Measurements from ENCODE around the gene HS3ST5. TPM values are rescaled to one million over a fixed set of nuclear protein-coding genes. Genes with fewer than 3 reads are reported as not detected.
"Not testable (repeated sequence)": the region's sequence is repeated elsewhere in the genome, so short reads cannot be mapped to it uniquely, and the experiment has no call there.

HS3ST5 gene
- total RNA-seq, 1 donor from 2014 or later = not detected

DNA sequence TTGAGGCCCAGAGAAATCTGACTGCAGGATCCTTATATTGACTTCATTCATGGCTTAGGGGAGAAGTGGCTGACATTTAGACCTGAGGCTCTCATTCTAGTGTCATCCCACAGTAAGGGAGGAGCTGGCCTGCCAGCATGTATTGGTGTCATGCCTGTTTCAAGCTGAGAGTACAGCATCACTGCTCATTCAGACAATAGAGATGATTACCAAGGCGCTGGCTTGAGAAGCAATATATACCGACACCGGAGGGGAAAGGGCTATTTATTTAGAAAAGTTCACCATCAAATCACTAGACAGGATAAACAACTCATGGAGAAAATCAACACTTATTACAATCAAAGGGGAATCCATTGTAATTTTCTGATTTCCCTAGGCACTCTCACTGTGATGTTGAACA lies 287.5 kb downstream of the HS3ST5 start:
- no peak for DNase-seq (ENCODE audit: low spot score)

DNA sequence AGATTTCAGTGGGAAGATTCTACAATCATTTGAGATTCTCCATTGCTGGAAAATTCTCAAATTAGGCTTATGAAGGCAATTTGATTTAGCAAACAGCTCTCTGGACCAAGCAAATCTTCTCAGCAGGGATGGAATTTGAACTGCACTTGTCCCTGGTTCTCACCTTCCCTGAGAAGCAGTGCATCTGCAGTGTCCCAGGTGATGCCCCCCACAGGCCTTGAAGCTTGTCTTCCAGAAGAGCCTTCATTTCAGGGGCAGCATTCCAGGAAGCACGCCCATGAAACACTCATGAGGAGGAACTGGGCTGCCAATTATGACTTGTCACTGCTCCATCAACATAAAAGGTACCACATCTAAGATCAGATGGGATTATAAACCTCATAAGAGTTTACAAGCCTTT lies 289.0 kb downstream of the HS3ST5 start:
- no peak for DNase-seq (ENCODE audit: low spot score)

DNA sequence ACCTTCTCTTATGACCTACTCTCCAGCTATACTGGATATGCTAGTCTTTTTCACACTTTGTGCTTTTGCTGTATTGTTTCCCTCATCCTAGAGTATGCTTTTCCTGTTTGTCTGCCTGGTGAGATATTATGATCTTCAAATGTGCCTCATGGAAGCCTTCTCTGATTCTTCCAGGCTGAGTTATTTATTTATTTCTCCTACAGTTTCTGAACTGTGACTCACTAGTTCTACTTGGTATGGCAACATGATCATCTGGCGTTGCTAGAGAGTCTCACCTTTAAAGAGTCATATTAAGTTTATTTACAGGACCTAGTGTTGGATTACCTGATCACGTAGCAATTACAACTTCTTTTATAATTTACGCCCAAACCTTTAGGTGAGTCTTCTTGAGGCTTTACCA lies 290.7 kb downstream of the HS3ST5 start:
- no peak for DNase-seq (ENCODE audit: low spot score)

DNA sequence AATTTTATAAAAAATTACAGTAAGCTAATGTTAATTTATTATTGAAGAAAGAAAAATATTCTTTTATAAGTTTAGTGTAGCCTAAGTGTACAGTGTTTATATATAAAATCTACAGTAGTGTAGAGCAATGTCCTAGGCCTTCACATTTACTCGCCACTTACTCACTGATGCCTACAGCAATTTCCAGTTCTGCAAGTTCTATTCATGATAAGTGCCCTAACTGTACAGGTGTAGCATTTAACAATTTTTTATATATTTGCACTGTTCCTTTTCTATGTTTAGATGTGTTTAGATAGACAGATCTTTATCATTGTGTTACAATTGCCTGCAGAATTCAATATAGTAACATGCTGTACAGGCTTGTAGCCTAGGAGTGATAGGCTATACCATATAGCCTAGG lies 291.8 kb downstream of the HS3ST5 start:
- DNase-seq (ENCODE audit: low spot score) = no peak

DNA sequence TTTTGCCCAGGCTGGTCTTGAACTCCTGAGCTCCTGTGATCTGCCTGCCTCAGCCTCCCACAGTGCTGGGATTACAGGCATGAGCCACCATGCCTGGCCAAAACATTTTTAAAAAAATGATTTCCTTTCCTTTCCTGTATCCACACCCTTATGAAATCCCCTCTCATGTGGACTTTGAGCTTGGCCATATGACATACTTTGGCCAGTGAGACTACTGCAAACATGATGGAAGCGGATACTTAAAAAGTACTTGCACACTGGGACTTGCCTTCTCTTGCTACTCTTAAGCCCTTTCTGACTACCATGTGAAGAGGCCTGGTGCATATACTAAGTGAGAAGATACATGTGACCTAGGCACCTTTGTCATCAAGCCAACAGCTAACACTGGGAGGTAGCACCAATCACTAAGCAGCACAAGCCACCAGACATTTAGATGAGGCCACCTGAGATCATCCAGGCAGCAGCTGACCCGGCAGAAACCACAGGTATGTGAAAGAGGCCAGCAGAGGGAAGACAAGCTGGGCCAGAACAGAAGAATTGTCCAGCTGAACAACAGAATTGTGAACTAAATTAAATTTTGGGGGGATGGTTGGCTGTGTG lies 293.4 kb downstream of the HS3ST5 start:
- DNase-seq (ENCODE audit: low spot score) = no peak

DNA sequence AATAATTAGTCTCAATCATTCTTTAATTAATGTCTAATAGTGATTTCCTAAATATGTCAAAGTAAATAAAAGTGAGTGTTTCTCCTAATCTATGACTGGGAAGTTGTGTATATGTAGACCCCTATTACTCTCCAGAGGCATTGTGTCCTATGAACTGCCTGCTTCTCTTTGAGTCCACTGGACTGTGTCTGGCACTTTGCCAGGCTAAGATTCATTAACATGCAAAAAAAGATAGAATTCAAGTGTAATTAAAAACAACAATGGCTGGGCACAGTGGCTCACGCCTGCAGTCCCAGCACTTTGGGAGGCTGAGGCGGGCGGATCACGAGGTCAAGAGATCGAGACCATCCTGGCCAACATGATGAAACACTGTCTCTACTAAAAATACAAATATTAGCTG lies 298.3 kb downstream of the HS3ST5 start:
- not testable (repeated sequence) for DNase-seq (ENCODE audit: low spot score)

DNA sequence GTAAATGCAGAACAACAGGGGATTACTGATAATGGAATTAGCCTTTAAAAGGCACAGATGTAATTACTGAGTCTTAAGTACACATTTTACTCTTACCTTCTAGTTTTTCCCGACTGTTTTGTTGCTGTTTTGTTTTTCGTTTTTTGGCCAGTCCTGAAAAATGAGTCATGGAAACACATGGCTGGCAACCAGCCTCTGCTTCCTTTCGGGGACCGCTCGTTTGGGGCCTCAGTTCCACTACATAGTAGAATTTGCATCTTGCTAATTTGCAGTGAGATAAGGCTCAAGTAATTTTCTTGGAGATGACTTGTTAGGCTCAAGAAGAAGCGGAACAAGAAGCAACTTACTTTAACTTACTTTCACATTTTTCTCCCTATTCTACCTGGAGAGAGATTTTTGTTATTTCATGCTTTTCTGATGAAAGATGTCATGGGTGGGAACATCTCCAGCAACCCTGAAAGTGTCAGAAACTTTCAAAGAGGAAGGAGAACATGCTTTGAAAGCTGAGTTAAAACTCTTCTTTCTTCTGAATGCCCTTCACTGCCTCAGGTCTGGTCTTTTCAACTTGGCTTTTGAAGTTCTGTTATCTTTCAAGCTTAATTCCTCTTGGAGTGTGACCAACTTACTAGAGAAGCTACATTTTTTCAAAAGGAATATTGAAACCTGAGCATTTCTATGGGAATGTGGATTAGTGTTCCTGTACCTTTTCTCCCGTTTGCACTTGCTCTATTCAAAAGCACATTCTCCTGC lies 300.4 kb downstream of the HS3ST5 start:
- no peak for DNase-seq (ENCODE audit: low spot score)

DNA sequence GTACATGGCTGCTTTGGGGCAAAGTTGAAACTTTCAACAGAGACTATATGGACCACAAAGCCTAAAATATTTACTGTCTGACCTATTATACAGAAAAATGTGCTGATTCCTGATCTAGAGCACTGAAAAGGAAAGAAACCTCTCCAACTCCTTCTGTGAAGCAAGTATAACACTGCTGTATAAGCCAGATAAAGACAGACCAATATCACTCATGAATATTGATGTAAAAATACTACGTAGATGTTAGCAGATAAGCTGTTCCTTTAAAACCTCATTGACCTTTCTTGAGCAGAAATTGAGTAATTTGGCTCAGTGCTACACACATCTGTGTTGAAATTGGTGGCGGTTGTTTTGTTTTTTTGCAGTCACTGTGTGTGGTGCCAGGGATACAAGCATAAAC lies 302.0 kb downstream of the HS3ST5 start:
- DNase-seq (ENCODE audit: low spot score) = no peak

DNA sequence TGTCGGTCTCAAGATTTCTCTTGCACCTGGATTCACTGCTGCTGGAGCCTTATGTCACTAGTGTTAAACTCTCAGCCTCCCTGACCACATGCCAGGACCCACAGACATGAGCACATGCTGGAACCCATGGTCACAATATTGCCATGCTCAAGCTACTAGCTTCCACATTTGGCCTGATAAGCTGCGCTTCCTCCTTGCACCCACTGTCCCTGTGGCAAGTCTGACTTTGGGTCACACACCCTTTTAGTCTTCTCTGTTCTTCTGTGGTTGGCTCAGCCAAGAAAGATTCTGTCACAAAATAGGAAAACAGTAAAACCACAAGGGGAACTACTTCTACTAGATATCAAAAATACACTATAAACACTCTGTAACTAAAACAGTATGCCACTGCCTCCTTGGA lies 303.0 kb downstream of the HS3ST5 start:
- DNase-seq (ENCODE audit: low spot score) = no peak

DNA sequence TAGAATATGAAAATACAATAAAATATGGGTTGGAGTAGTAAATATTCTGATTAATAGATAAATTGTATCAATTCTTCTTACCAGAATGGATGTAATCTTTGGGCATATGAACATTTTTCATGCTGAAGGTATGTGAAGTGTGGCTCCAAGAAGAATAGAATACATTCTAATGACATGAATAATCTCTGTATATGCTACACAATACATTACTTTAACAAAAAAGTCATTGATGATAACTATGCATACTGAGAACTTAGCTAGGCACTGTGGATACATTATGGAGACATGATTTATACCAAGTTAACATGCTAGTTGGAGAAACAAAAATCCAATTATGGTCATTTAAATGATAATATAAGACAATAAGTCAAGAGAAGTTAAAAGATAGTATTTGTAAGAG lies 309.2 kb downstream of the HS3ST5 start:
- DNase-seq (ENCODE audit: low spot score) = no peak

DNA sequence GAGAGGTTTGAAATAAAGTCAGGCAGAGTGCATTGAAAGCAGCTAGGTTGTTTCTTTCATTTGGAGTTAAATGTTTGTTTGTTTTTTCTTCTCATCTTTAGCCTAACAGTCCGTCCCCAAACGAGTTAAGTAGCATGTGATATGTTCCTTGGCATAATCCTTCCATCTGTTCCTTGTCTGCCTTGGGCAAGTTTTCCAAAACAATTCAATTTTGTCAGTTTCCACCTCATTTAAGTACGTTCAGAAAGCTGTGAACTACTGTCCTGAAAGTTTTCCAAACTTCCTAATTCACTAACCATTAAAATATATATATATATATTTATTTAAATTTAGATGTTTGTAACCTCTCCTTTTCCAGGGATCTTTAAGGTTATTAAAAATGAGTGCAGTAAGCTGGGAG lies 310.1 kb downstream of the HS3ST5 start:
- DNase-seq (ENCODE audit: low spot score) = no peak

DNA sequence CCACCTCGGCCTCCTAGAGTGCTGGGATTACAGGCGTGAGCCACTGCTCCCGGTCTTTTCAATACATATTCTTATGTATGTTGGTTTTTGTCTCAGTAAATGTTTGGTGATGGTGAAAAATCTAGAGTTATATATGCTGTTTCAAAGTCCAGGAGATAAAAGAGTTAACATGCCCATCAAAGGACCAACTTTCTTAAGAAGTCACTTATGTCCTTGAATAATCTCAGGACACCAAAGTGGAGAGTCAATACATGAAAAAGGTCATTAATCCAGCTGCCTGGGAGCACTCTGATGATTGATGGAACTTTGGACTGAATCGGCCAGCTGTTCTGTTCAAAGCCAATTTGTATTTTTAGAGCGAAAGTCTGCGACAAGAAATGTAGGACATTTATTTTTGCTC lies 312.1 kb downstream of the HS3ST5 start:
- no peak for DNase-seq (ENCODE audit: low spot score)

DNA sequence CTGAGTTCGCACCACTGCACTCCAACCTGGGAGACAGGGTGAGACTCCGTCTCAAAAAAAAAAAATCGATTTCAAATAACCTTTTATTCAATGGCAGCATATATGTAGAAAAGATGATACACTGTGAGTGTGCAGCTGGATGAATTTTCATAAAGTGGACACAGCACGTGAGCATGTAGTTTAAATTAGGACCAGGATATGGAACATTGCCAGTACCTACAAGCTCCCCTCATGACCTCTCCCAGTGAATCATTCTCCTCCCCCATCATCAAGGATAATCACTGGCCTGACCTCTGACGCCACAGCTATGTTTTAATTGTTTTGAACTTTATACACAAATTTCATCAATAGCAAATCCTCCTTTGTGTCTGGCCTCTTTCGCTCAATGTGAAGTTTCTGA lies 318.1 kb downstream of the HS3ST5 start:
- DNase-seq (ENCODE audit: low spot score) = no peak

DNA sequence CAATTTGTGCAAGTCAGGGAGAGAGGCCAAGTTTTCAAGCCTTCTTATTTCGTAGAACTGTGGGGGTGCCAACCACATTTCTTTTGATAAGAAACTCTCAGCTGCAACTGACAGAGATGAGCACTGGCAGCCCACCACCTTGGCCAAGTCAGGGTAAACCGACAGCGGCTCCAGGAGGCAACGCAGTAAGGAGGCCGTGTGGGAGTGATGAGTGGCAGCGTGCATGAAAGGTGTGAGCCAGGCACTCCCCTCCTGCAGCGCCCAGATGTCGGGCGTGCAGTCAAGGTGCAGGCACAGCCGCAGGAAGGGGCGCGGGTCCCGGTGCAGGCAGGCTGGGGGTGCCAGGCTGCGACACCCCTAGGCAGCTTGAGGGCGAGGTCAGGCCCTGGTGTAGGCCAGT lies 322.6 kb downstream of the HS3ST5 start:
- DNase-seq (ENCODE audit: low spot score) = no peak

DNA sequence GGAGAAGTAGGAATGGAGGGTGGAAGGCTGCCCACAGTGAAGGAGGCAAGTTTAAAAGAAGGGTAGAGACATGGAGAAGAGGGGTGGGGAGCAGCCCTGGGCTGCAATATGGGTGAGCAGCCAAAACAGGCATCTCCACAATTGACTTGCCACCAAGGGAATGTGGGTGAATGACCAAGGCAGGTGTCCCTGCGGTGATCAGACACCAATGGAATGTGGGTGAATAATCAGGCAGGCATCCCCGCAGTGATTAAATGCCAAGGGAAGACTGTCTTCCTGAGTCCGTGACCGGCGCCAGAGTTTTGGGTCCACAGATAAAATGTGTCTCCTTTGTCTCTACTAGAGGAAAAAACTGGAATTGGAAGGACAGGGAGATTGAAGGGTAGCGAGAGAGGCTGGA lies 325.7 kb downstream of the HS3ST5 start:
- not testable (repeated sequence) for DNase-seq (ENCODE audit: low spot score)

DNA sequence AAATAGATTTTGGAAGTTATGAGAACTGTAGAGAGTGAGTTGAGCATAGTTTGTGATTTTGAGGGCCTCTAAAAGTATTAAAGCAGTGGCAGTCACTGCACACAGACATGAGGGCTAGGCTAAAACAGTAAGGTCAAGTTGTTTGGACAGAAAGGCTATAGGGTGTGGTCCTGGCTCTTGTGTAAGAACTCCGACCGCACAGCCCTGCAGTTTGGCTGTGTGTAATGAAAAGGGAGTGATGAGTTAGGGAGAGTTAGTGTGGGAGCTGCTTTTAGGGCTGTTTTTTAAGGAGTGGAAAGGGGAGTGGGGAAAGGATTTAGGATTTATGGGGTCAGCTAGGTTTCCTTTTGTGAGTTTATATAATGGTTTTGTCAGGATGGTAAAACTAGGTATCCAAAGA lies 328.7 kb downstream of the HS3ST5 start:
- not testable (repeated sequence) for DNase-seq (ENCODE audit: low spot score)

DNA sequence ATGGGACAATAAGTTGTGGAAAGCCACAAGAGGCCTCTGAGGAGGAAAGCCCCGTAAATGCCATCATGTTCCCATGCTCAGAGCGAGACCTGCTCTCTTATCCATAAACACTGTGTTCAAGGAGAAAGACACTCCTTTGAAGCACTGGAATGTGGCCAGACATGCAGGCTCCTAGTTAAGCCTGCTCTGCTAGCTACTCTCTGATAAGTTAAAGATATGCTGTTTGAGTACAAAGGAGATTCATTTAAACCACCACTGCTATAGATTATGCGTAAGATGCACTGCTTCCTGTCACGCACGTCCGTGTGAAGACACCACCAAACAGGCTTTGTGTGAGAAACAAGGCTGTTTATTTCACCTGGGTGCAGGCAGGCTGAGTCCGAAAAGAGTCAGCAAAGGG lies 331.3 kb downstream of the HS3ST5 start:
- not testable (repeated sequence) for DNase-seq (ENCODE audit: low spot score)

DNA sequence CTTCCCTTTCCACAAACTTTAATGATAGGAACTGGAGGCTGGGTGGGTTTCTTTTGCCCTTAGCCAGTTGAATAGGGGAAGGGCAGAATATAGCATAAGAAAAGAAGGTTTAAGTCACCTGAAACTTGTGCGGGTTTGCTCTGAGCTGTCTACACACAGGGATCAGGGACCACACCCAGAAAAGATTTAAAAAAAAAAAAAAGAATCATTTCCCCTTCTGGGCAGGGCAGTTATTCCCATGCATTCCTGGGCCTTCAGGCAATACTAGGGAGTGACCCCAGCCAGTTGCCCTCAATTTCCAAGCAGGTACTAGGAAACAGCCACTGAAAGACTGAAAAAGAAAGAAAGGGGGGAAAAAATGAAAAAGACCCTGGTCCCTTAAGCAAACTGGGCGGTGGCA lies 332.3 kb downstream of the HS3ST5 start:
- DNase-seq (ENCODE audit: low spot score) = no peak

DNA sequence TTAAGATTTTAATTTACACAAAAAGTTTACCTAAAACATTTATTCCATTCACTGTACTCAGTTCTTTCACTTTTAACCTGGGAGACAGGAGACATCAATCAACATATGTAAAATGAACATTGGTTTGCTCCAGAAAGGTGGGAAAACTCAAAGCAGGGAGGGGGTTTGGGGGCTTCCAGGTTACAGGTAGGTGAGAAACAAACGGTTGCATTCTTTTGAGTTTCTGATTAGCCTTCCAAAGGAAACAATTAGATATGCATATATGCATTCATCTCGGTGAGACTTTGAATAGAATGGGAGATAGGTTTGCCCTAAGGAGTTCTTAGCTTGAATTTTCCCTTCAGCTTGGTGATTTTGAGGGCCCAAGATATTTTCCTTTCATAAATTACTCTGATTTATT lies 333.6 kb downstream of the HS3ST5 start:
- DNase-seq (ENCODE audit: low spot score) = no peak

DNA sequence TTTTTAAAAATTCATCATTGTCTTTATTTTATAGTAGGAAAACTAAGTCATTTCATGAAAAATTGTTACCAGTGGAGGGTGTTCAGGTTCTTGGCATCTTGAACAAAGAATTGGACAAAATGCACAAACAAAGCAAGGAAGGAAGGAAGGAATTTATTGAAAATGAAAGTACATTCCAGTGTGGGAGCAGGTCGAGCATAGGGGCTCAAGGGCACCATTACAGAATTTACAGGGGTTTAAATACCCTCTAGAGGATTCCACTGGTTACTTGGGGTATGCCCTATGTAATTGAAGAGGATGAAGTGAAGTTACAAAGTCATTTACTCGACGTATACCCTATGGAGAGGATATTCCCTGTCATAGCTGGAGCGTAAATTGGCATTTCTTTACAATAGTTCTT lies 334.5 kb downstream of the HS3ST5 start:
- DNase-seq (ENCODE audit: low spot score) = no peak

DNA sequence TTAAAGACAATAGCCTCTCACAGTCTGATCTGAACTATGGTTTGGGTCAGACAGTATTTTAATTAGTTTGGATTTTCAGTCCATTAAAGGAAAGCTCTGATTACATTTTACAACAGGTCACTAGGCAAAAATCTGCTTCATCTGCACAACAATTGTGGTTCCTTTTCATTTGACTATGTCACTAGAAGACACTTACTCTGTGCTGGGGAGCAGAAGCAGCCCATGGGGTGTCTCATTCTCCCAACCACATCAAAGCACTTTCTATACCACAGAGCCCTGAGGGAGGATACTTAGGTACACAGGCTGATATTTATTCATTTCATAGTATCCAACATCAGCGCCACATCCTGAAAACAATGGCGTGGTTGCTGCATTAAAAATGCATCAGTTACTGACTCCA lies 335.3 kb downstream of the HS3ST5 start:
- DNase-seq (ENCODE audit: low spot score) = no peak

Data from mesenteric fat pad (tissue), 1 donor.